Stomach smooth muscle (tissue), 2 donors: ENCODE data around the gene RUFY4.
"Not testable (repeated sequence)": the region's sequence is repeated elsewhere in the genome, so short reads cannot be mapped to it uniquely, and the experiment has no call there.

Experiments
- H3K27ac ChIP-seq: one replicate; pipeline ENCODE4 v1.7.0; 2013; ENCODE audit warnings: mild to moderate bottlenecking, low read length, inconsistent platforms
- H3K27me3 ChIP-seq, 2 donors: one replicate each; pipeline ENCODE4 v1.7.0; 2013; ENCODE audit warnings: low read length in 2 of 2; ENCODE audit not compliant: insufficient read depth in 2 of 2, control insufficient read depth in 1 of 2
- H3K36me3 ChIP-seq, 2 donors: one replicate each; pipeline ENCODE4 v1.7.0; 2013; ENCODE audit warnings: low read length in 2 of 2; ENCODE audit not compliant: control insufficient read depth in 2 of 2, insufficient read depth in 2 of 2
- H3K4me1 ChIP-seq: one replicate; pipeline ENCODE4 v1.7.0; 2013; ENCODE audit warnings: low read length; ENCODE audit not compliant: control insufficient read depth, insufficient read depth
- H3K4me3 ChIP-seq, 2 donors: one replicate each; pipeline ENCODE4 v1.7.0; 2013; ENCODE audit warnings: low read length in 2 of 2
- H3K9ac ChIP-seq, 2 donors: one replicate each; pipeline ENCODE4 v1.7.0; 2013; ENCODE audit warnings: low read length in 2 of 2, mild to moderate bottlenecking in 1 of 2
- H3K9me3 ChIP-seq, 2 donors: one replicate each; pipeline ENCODE4 v1.7.0; 2013; ENCODE audit warnings: low read length in 2 of 2; ENCODE audit not compliant: control insufficient read depth in 2 of 2
- donor health status: healthy.
- donor health status: Pancreatic carcinoma.

RUFY4 gene

GRCh38 chr2:218041302-218042168, 27.5 kb upstream of the RUFY4 start:
- no peak overlapping the region for H3K27ac ChIP-seq
- H3K4me3 ChIP-seq: no peak overlapping the region
- H3K4me1 ChIP-seq: no peaks in the 10 kb centered on the region
- no peaks in the 10 kb centered on the region for H3K27me3 ChIP-seq
- no peak overlapping the region for H3K9ac ChIP-seq
- H3K9me3 ChIP-seq: no peaks in the 10 kb centered on the region
- no peaks in the 10 kb centered on the region for H3K36me3 ChIP-seq

GRCh38 chr2:218043100-218043499, 26.0 kb upstream of the RUFY4 start:
- Histone ChIP-seq H3K36me3 (no peaks in the 10 kb centered on the region), H3K27me3 (no peaks in the 10 kb centered on the region), H3K4me1 (no peaks in the 10 kb centered on the region), H3K27ac (no peak overlapping the region), H3K9ac (no peak overlapping the region), H3K9me3 (no peaks in the 10 kb centered on the region), H3K4me3 (no peak overlapping the region)

DNA sequence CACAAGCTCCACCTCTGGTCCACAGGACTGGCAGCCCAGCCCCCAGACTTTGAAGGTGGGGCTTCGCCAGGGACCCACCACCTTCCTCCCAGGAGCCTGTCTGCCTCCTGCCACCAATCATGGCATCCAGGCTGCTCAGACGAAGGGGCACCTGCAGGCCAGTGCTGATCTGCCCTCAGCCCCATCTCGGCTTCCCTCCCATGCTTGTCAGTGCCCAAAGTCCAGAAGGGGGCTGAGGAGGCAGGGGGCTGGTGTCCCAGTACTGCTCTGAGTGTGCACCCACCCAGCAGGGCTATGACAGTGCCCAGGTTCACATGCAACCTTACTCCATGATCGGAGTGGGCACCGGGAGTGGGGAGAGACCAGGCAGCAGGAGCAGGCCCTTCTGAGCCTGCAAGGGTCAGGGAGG, 25.3 kb upstream of the RUFY4 start:
- Histone ChIP-seq H3K4me3 (no peak overlapping the region), H3K4me1 (no peaks in the 10 kb centered on the region), H3K9ac (no peak overlapping the region), H3K9me3 (no peaks in the 10 kb centered on the region), H3K27me3 (no peaks in the 10 kb centered on the region), H3K36me3 (no peaks in the 10 kb centered on the region), H3K27ac (no peak overlapping the region)

GRCh38 chr2:218044599-218044998, 24.5 kb upstream of the RUFY4 start:
- H3K36me3 ChIP-seq, H3K9ac ChIP-seq, H3K9me3 ChIP-seq, H3K4me3 ChIP-seq, H3K4me1 ChIP-seq, H3K27ac ChIP-seq, H3K27me3 ChIP-seq: not testable (repeated sequence)

GRCh38 chr2:218046238-218046637, 22.8 kb upstream of the RUFY4 start:
- Histone ChIP-seq H3K27ac (no peak overlapping the region), H3K4me1 (no peaks in the 10 kb centered on the region), H3K9ac (no peak overlapping the region), H3K4me3 (no peak overlapping the region), H3K36me3 (no peaks in the 10 kb centered on the region), H3K27me3 (no peaks in the 10 kb centered on the region), H3K9me3 (peaks cover 6 to 10% of the 10 kb centered on the region in 2 donors)

GRCh38 chr2:218047536-218048225, 21.4 kb upstream of the RUFY4 start:
- H3K27ac ChIP-seq: no peak overlapping the region
- H3K4me1 ChIP-seq: no peaks in the 10 kb centered on the region
- no peak overlapping the region for H3K9ac ChIP-seq
- H3K9me3 ChIP-seq: peaks cover 6 to 10% of the 10 kb centered on the region in 2 donors
- H3K27me3 ChIP-seq: no peaks in the 10 kb centered on the region
- H3K36me3 ChIP-seq: no peaks in the 10 kb centered on the region
- H3K4me3 ChIP-seq: no peak overlapping the region

- no peak overlapping the region for H3K9ac ChIP-seq
- H3K4me1 ChIP-seq: no peaks in the 10 kb centered on the region
- H3K9me3 ChIP-seq: peaks cover 6 to 10% of the 10 kb centered on the region in 2 donors
- no peak overlapping the region for H3K4me3 ChIP-seq
- no peak overlapping the region for H3K27ac ChIP-seq
- no peaks in the 10 kb centered on the region for H3K36me3 ChIP-seq
- no peaks in the 10 kb centered on the region for H3K27me3 ChIP-seq
Observed at GRCh38 chr2:218051903-218052302, 17.1 kb upstream of the RUFY4 start.

GRCh38 chr2:218059289-218059688, 9.8 kb upstream of the RUFY4 start:
- peaks cover 2 to 6% of the 10 kb centered on the region in 2 donors for H3K27me3 ChIP-seq
- no peaks in the 10 kb centered on the region for H3K36me3 ChIP-seq
- H3K9ac ChIP-seq: no peak overlapping the region
- no peaks in the 10 kb centered on the region for H3K4me1 ChIP-seq
- no peaks in the 10 kb centered on the region for H3K9me3 ChIP-seq
- H3K27ac ChIP-seq: no peak overlapping the region
- no peak overlapping the region for H3K4me3 ChIP-seq

DNA sequence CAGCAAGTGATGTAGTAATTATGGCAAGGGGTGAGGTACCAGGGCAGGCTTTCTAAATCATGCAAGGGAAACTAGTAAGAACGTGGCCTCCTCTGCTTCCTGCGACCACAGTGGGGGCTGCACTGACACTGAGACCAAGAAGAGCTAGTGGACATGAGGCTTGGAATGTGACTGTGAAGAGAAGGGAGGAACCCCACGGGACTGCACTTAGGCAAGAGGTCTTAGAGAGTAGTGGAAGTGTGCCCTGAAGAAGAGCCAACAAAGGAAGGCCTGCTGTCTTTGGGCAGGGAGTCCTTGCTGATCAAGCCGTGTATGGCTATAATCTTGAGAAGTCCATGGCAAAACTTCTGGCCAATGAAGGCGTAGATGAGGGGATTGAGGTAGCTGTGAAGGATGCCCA, 8.9 kb upstream of the RUFY4 start:
- no peaks in the 10 kb centered on the region for H3K9me3 ChIP-seq
- H3K27ac ChIP-seq: no peak overlapping the region
- H3K4me3 ChIP-seq: no peak overlapping the region
- peaks cover 2 to 6% of the 10 kb centered on the region in 2 donors for H3K27me3 ChIP-seq
- H3K36me3 ChIP-seq: no peaks in the 10 kb centered on the region
- H3K9ac ChIP-seq: no peak overlapping the region
- no peaks in the 10 kb centered on the region for H3K4me1 ChIP-seq

DNA sequence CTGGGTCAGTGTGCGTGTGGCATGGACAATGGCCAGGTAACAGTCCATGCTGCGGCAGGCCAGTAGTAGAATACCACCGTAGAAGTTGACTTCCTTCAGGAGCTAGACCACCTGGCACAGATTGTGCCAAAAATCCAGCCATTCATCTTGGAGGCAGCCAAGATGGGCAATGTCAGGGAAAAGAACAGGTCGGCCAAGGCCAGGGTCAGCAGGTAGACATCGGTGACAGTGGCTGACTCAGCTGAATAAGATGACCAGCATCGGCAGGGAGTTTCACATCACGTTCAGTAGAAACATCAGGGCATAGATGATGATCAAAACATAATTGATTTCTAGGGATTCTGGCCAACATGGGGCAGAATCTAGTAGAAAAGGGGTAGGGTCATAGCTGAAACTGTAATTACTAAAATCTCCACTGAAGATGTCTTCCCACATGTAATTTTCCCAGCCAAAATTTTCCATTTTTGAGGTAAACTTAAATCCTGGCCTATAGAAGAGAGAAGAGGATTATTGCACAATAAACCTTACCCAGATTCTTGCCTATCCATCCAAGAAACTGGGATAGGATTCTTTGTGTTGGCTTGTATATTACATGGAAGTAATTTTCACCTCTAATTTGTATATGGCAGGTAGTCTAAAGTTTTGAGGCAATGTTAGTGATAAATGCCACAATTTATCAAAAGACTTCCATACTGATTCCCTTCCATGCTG, 7.9 kb upstream of the RUFY4 start:
- Histone ChIP-seq H3K4me1 (no peaks in the 10 kb centered on the region), H3K27ac (no peak overlapping the region), H3K9ac (no peak overlapping the region), H3K36me3 (no peaks in the 10 kb centered on the region), H3K27me3 (peaks cover 5 to 6% of the 10 kb centered on the region in 2 donors), H3K9me3 (no peaks in the 10 kb centered on the region), H3K4me3 (no peak overlapping the region)
